Measurements from ENCODE around the gene SCN5A. TPM values are rescaled to one million over a fixed set of nuclear protein-coding genes. Genes with fewer than 3 reads are reported as not detected.

SCN5A gene
- total RNA-seq, 1 donor from 2014 or later: not detected

DNA sequence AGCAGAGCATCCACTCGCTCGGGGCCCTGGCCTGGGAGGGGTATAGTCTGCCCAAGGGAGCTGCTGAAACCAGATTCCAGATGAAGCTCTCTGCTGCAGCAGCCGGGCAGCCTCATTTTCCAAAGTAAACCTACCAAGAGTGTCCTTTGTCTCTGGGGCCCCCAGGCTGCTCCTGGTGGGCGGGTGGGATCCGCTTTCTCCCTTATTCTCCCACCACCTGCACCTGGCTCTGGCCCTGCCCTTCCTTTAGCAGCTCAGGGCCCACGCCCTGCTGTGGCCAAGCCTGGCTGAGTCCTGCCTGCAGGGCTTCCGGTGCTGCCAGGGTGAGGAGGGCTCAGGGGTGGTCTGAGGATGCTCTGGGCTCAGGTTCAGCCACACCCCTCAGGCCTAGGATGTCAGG is 13.0 kb downstream of the SCN5A start:
- TF ChIP-seq, protein P1, sequence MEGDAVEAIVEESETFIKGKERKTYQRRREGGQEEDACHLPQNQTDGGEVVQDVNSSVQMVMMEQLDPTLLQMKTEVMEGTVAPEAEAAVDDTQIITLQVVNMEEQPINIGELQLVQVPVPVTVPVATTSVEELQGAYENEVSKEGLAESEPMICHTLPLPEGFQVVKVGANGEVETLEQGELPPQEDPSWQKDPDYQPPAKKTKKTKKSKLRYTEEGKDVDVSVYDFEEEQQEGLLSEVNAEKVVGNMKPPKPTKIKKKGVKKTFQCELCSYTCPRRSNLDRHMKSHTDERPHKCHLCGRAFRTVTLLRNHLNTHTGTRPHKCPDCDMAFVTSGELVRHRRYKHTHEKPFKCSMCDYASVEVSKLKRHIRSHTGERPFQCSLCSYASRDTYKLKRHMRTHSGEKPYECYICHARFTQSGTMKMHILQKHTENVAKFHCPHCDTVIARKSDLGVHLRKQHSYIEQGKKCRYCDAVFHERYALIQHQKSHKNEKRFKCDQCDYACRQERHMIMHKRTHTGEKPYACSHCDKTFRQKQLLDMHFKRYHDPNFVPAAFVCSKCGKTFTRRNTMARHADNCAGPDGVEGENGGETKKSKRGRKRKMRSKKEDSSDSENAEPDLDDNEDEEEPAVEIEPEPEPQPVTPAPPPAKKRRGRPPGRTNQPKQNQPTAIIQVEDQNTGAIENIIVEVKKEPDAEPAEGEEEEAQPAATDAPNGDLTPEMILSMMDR (IDR thresholded peaks at IDR 0.05): no peak
- ATAC-seq (ENCODE audit: low read depth) (no peak), DNase-seq (no peak)
- POLR2A ChIA-PET: no interaction called here
- Mint-ChIP-seq H3K36me3 (ENCODE audit: low read depth) (no peaks in the 10 kb centered on the region), H3K4me3 (no peak overlapping the region), H3K27me3 (no peaks in the 10 kb centered on the region), H3K4me1 (no peaks in the 10 kb centered on the region), H3K27ac (no peak overlapping the region), H3K9me3 (no peaks in the 10 kb centered on the region)
- CTCF ChIA-PET: no interaction called here
- intact Hi-C loops (cut with micrococcal nuclease): no loop called here

DNA sequence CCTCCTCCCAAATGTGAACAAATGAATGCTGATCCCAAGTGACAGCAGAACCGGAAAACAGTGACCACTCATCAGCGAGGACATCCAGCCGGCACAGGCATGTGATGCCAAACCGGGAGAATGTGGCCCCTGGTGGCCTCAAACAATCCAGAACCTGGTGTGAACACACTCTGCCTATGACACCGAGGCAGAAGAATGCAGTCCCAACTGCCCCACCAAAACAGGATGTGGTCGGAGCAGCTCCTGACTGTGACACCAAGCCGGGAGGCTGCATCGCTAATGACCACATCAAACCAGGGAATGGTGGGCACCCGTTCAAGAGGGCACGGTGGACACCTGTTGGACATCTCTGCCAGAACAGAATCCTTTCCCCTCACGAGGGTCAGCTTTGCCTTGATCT is 15.4 kb downstream of the SCN5A start:
- no peak for DNase-seq
- H3K4me1 Mint-ChIP-seq: no peaks in the 10 kb centered on the region
- H3K27ac Mint-ChIP-seq: no peak overlapping the region
- no peaks in the 10 kb centered on the region for H3K9me3 Mint-ChIP-seq
- POLR2A ChIA-PET: no interaction called here
- TF ChIP-seq, protein P1 (IDR thresholded peaks at IDR 0.05): no peak
- intact Hi-C loops (cut with micrococcal nuclease): no loop called here
- H3K4me3 Mint-ChIP-seq: no peak overlapping the region
- no peaks in the 10 kb centered on the region for H3K36me3 Mint-ChIP-seq (ENCODE audit: low read depth)
- H3K27me3 Mint-ChIP-seq: no peaks in the 10 kb centered on the region
- ATAC-seq (ENCODE audit: low read depth): no peak
- CTCF ChIA-PET: no interaction called here

DNA sequence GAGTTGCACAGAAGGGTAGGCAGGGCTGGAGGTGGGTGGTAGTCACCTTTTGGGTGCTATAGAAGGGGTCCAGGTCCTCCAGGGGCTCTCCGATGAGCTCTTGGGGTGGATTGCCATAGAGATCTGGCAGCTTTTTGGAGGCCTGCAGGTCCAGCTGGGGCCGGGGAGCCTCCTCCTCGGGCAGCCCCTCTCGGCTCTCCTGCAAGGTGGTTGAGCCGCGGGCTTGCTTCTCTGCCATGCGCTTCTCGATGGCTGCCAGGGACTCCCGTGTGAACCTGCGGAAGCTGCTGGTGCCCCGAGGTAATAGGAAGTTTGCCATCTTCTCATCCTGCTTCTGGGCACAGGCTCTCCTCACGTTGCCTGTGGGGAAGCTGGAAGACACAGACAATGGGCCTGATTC is 16.5 kb downstream of the SCN5A start:
- no peaks in the 10 kb centered on the region for H3K4me1 Mint-ChIP-seq
- no peak overlapping the region for H3K4me3 Mint-ChIP-seq
- POLR2A ChIA-PET: no interaction called here
- TF ChIP-seq, protein P1 (IDR thresholded peaks at IDR 0.05): no peak
- CTCF ChIA-PET: no interaction called here
- no peaks in the 10 kb centered on the region for H3K27me3 Mint-ChIP-seq
- intact Hi-C loops (cut with micrococcal nuclease): no loop called here
- H3K27ac Mint-ChIP-seq: no peak overlapping the region
- no peaks in the 10 kb centered on the region for H3K36me3 Mint-ChIP-seq (ENCODE audit: low read depth)
- no peaks in the 10 kb centered on the region for H3K9me3 Mint-ChIP-seq
- ATAC-seq (ENCODE audit: low read depth) (no peak), DNase-seq (no peak)

- ChIA-PET POLR2A (no interaction called here), CTCF (no interaction called here)
- Mint-ChIP-seq H3K36me3 (ENCODE audit: low read depth) (no peaks in the 10 kb centered on the region), H3K4me1 (no peaks in the 10 kb centered on the region), H3K4me3 (no peak overlapping the region), H3K27ac (no peak overlapping the region), H3K9me3 (no peaks in the 10 kb centered on the region), H3K27me3 (no peaks in the 10 kb centered on the region)
- DNase-seq (no peak), ATAC-seq (ENCODE audit: low read depth) (no peak)
- intact Hi-C loops (cut with micrococcal nuclease): no loop called here
- TF ChIP-seq, protein P1 (IDR thresholded peaks at IDR 0.05): no peak
Observed at GRCh38 chr3:38630606-38631005, 18.9 kb downstream of the SCN5A start.

DNA sequence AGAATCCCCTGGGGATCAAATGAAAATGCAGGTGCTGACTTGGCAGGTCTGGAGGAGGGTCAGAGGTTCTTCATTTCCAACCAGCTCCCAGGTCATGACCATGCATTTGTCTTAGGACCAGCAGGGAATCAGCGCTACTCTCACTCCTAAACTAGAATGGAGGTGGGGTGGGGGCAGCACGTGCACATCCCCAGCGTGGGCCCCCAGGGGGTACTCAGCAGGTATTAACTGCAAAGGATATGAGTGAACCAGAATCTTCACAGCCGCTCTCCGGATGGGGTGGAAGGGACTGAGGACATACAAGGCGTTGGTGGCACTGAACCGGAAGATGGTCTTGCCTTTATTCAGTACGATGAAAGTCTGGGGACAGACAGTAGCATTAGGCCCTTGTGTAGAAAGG is 19.4 kb downstream of the SCN5A start:
- ChIA-PET CTCF (no interaction called here), POLR2A (no interaction called here)

More for the DNA sequence above, 19.4 kb downstream of the SCN5A start:
- intact Hi-C loops (cut with micrococcal nuclease): no loop called here
- Mint-ChIP-seq H3K9me3 (no peaks in the 10 kb centered on the region), H3K4me1 (no peaks in the 10 kb centered on the region), H3K27ac (no peak overlapping the region), H3K27me3 (no peaks in the 10 kb centered on the region), H3K36me3 (ENCODE audit: low read depth) (no peaks in the 10 kb centered on the region), H3K4me3 (no peak overlapping the region)
- ATAC-seq (ENCODE audit: low read depth): no peak
- TF ChIP-seq, protein P1 (IDR thresholded peaks at IDR 0.05): no peak
- DNase-seq: no peak
